ENCODE results near the gene IZUMO3. TPM values are rescaled to one million over a fixed set of nuclear protein-coding genes. Genes with fewer than 3 reads are reported as not detected.
A peak's percentile ranks its signal among the peaks of the same experiment; 100 is the strongest.
"Not testable (repeated sequence)": the region's sequence is repeated elsewhere in the genome, so short reads cannot be mapped to it uniquely, and the experiment has no call there.

IZUMO3 gene
- polyA plus RNA-seq, 1 donor from 2014 or later = not detected

- Histone ChIP-seq H3K4me3 (ENCODE audit: low read length) (no peak overlapping the region), H3K9ac (ENCODE audit: low read length) (no peak overlapping the region), H2AFZ (ENCODE audit: low read depth, low read length) (no peak overlapping the region), H3K9me2 (ENCODE audit: insufficient read depth, low read length) (no peaks in the 10 kb centered on the region), H3K27me3 (ENCODE audit: insufficient read depth, low read depth, low read length) (no peaks in the 10 kb centered on the region), H3K9me3 (ENCODE audit: low read length) (no peaks in the 10 kb centered on the region), H3F3A (ENCODE audit: insufficient read depth, low read length, poor library complexity, severe bottlenecking) (no peaks in the 10 kb centered on the region), H4K20me1 (ENCODE audit: insufficient read depth) (no peaks in the 10 kb centered on the region), H3K27ac (ENCODE audit: low read length) (no peak overlapping the region), H3K36me3 (ENCODE audit: insufficient read depth, low read length) (no peaks in the 10 kb centered on the region), H3K4me2 (ENCODE audit: low read length) (no peak overlapping the region), H3K79me2 (replicated peaks; ENCODE audit: insufficient read depth, low read length) (no peaks in the 10 kb centered on the region)
- TF ChIP-seq SMC3 (conservative IDR thresholded peaks at IDR 0.05; ENCODE audit: poor library complexity) = no peak
- no peak for TF ChIP-seq CTCF (IDR thresholded peaks at IDR 0.05; ENCODE audit: poor library complexity, severe bottlenecking)
- TF ChIP-seq MXI1 (conservative IDR thresholded peaks at IDR 0.05; ENCODE audit: poor library complexity, severe bottlenecking) = no peak
- no peak for TF ChIP-seq TAF1 (IDR thresholded peaks at IDR 0.05; ENCODE audit: low read depth)
- TF ChIP-seq EZH2 (IDR thresholded peaks at IDR 0.05; ENCODE audit: borderline replicate concordance, insufficient read depth, low read length, poor library complexity, severe bottlenecking) = no peak
- TF ChIP-seq POLR2AphosphoS5 (IDR thresholded peaks at IDR 0.05) = peak; percentile 63
- no peak for TF ChIP-seq RAD21 (conservative IDR thresholded peaks at IDR 0.05)
- TF ChIP-seq EP300 (conservative IDR thresholded peaks at IDR 0.05; ENCODE audit: poor library complexity, severe bottlenecking) = peak; percentile 81
- TF ChIP-seq, protein P1, sequence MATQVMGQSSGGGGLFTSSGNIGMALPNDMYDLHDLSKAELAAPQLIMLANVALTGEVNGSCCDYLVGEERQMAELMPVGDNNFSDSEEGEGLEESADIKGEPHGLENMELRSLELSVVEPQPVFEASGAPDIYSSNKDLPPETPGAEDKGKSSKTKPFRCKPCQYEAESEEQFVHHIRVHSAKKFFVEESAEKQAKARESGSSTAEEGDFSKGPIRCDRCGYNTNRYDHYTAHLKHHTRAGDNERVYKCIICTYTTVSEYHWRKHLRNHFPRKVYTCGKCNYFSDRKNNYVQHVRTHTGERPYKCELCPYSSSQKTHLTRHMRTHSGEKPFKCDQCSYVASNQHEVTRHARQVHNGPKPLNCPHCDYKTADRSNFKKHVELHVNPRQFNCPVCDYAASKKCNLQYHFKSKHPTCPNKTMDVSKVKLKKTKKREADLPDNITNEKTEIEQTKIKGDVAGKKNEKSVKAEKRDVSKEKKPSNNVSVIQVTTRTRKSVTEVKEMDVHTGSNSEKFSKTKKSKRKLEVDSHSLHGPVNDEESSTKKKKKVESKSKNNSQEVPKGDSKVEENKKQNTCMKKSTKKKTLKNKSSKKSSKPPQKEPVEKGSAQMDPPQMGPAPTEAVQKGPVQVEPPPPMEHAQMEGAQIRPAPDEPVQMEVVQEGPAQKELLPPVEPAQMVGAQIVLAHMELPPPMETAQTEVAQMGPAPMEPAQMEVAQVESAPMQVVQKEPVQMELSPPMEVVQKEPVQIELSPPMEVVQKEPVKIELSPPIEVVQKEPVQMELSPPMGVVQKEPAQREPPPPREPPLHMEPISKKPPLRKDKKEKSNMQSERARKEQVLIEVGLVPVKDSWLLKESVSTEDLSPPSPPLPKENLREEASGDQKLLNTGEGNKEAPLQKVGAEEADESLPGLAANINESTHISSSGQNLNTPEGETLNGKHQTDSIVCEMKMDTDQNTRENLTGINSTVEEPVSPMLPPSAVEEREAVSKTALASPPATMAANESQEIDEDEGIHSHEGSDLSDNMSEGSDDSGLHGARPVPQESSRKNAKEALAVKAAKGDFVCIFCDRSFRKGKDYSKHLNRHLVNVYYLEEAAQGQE (IDR thresholded peaks at IDR 0.05; ENCODE audit: borderline replicate concordance) = no peak
Measured at GRCh38 chr9:24582146-24583126, 36.7 kb upstream of the IZUMO3 start.

DNA sequence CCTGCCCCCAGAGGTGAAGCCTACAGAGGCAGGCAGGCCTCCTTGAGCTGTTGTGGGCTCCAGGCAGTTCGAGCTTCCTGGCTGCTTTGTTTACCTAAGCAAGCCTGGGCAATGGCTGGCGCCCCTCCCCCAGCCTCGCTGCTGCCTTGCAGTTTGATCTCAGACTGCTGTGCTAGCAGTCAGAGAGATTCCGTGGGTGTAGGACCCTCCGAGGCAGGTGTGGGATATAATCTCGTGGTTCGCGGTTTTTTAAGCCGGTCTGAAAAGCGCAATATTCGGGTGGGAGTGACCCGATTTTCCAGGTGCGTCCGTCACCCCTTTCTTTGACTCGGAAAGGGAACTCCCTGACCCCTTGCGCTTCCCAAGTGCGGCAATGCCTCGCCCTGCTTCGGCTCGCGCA lies 34.3 kb upstream of the IZUMO3 start:
- H4K20me1 ChIP-seq (ENCODE audit: insufficient read depth); H3K4me3 ChIP-seq (ENCODE audit: low read length); H3K9me3 ChIP-seq (ENCODE audit: low read length); H3F3A ChIP-seq (ENCODE audit: insufficient read depth, low read length, poor library complexity, severe bottlenecking); H3K9me2 ChIP-seq (ENCODE audit: insufficient read depth, low read length); H3K4me2 ChIP-seq (ENCODE audit: low read length); H3K27me3 ChIP-seq (ENCODE audit: insufficient read depth, low read depth, low read length); H3K27ac ChIP-seq (ENCODE audit: low read length); H3K79me2 ChIP-seq (replicated peaks; ENCODE audit: insufficient read depth, low read length); H3K36me3 ChIP-seq (ENCODE audit: insufficient read depth, low read length); H3K9ac ChIP-seq (ENCODE audit: low read length); H2AFZ ChIP-seq (ENCODE audit: low read depth, low read length): not testable (repeated sequence)
